Measurements from ENCODE around the gene TGFA.
A peak's percentile ranks its signal among the peaks of the same experiment; 100 is the strongest.

Gene TGFA

GRCh38 chr2:70527447-70528080 is 26.1 kb downstream of the TGFA start:
- no peak overlapping the region for H3K9ac ChIP-seq
- no peak overlapping the region for H3K27ac ChIP-seq
- H3K4me2 ChIP-seq = no peak overlapping the region
- TF ChIP-seq Cebpa-rat (IDR thresholded peaks at IDR 0.05) = no peak
- no peaks in the 10 kb centered on the region for H4K20me1 ChIP-seq
- no peaks in the 10 kb centered on the region for H3K36me3 ChIP-seq
- H3K27me3 ChIP-seq = no peaks in the 10 kb centered on the region
- peaks cover 23% of the 10 kb centered on the region for H3K4me1 ChIP-seq
- no peaks in the 10 kb centered on the region for H3K9me3 ChIP-seq
- H3K4me3 ChIP-seq = no peak overlapping the region

GRCh38 chr2:70526126-70526525 is 27.5 kb downstream of the TGFA start:
- Histone ChIP-seq H3K27me3 (no peaks in the 10 kb centered on the region), H4K20me1 (no peaks in the 10 kb centered on the region), H3K27ac (no peak overlapping the region), H3K4me1 (peaks cover 23% of the 10 kb centered on the region), H3K4me3 (no peak overlapping the region), H3K9me3 (no peaks in the 10 kb centered on the region), H3K9ac (no peak overlapping the region), H3K4me2 (no peak overlapping the region), H3K36me3 (no peaks in the 10 kb centered on the region)
- TF ChIP-seq Cebpa-rat (IDR thresholded peaks at IDR 0.05) = no peak

GRCh38 chr2:70525032-70525431 is 28.6 kb downstream of the TGFA start:
- H3K27ac ChIP-seq = no peak overlapping the region
- H3K4me2 ChIP-seq = no peak overlapping the region
- no peaks in the 10 kb centered on the region for H4K20me1 ChIP-seq
- no peaks in the 10 kb centered on the region for H3K9me3 ChIP-seq
- peaks cover 23% of the 10 kb centered on the region for H3K4me1 ChIP-seq
- TF ChIP-seq Cebpa-rat (IDR thresholded peaks at IDR 0.05) = no peak
- H3K4me3 ChIP-seq = no peak overlapping the region
- no peak overlapping the region for H3K9ac ChIP-seq
- H3K36me3 ChIP-seq = no peaks in the 10 kb centered on the region
- no peaks in the 10 kb centered on the region for H3K27me3 ChIP-seq

GRCh38 chr2:70523996-70524965 is 29.3 kb downstream of the TGFA start:
- Histone ChIP-seq H3K27ac (peak overlapping the region; percentile 21; the same call in 1 of the 2 replicates), H3K9me3 (no peaks in the 10 kb centered on the region), H3K4me1 (peaks cover 23% of the 10 kb centered on the region), H3K4me2 (peak overlapping the region; percentile 55), H3K9ac (no peak overlapping the region), H3K4me3 (no peak overlapping the region), H3K36me3 (no peaks in the 10 kb centered on the region), H4K20me1 (no peaks in the 10 kb centered on the region), H3K27me3 (no peaks in the 10 kb centered on the region)
- TF ChIP-seq Cebpa-rat (IDR thresholded peaks at IDR 0.05) = peak; percentile 80

- no peak overlapping the region for H3K9ac ChIP-seq
- no peaks in the 10 kb centered on the region for H3K36me3 ChIP-seq
- H3K4me1 ChIP-seq = peaks cover 23% of the 10 kb centered on the region
- no peaks in the 10 kb centered on the region for H3K27me3 ChIP-seq
- H3K27ac ChIP-seq = no peak overlapping the region
- no peaks in the 10 kb centered on the region for H3K9me3 ChIP-seq
- no peak for TF ChIP-seq Cebpa-rat (IDR thresholded peaks at IDR 0.05)
- no peak overlapping the region for H3K4me3 ChIP-seq
- H4K20me1 ChIP-seq = no peaks in the 10 kb centered on the region
- peak overlapping the region; percentile 55 for H3K4me2 ChIP-seq
Observed at GRCh38 chr2:70523672-70523995, 30.0 kb downstream of the TGFA start.

GRCh38 chr2:70522627-70523026 is 31.0 kb downstream of the TGFA start:
- TF ChIP-seq Cebpa-rat (IDR thresholded peaks at IDR 0.05) = no peak
- H3K4me3 ChIP-seq = no peak overlapping the region
- H3K4me1 ChIP-seq = peaks cover 27% of the 10 kb centered on the region
- no peaks in the 10 kb centered on the region for H4K20me1 ChIP-seq
- no peaks in the 10 kb centered on the region for H3K9me3 ChIP-seq
- H3K9ac ChIP-seq = no peak overlapping the region
- H3K27ac ChIP-seq = no peak overlapping the region
- H3K4me2 ChIP-seq = no peak overlapping the region
- no peaks in the 10 kb centered on the region for H3K27me3 ChIP-seq
- H3K36me3 ChIP-seq = no peaks in the 10 kb centered on the region

GRCh38 chr2:70520825-70521224 is 32.8 kb downstream of the TGFA start:
- TF ChIP-seq Cebpa-rat (IDR thresholded peaks at IDR 0.05) = no peak
- H3K27ac ChIP-seq = no peak overlapping the region
- no peak overlapping the region for H3K4me2 ChIP-seq

GRCh38 chr2:70519453-70519852 is 34.2 kb downstream of the TGFA start:
- no peaks in the 10 kb centered on the region for H3K27me3 ChIP-seq
- H3K4me3 ChIP-seq = no peak overlapping the region
- no peaks in the 10 kb centered on the region for H3K36me3 ChIP-seq
- no peak overlapping the region for H3K9ac ChIP-seq
- TF ChIP-seq Cebpa-rat (IDR thresholded peaks at IDR 0.05) = no peak
- H3K27ac ChIP-seq = no peak overlapping the region
- H3K4me1 ChIP-seq = peaks cover 25% of the 10 kb centered on the region
- H4K20me1 ChIP-seq = no peaks in the 10 kb centered on the region
- H3K4me2 ChIP-seq = no peak overlapping the region
- H3K9me3 ChIP-seq = no peaks in the 10 kb centered on the region

More at GRCh38 chr2:70520825-70521224, 32.8 kb downstream of the TGFA start:
- H3K36me3 ChIP-seq = no peaks in the 10 kb centered on the region
- H3K4me1 ChIP-seq = peaks cover 28% of the 10 kb centered on the region
- no peaks in the 10 kb centered on the region for H3K27me3 ChIP-seq
- no peak overlapping the region for H3K4me3 ChIP-seq
- no peaks in the 10 kb centered on the region for H3K9me3 ChIP-seq
- H4K20me1 ChIP-seq = no peaks in the 10 kb centered on the region
- no peak overlapping the region for H3K9ac ChIP-seq

- Histone ChIP-seq H3K36me3 (no peaks in the 10 kb centered on the region), H3K4me2 (peak overlapping the region; percentile 36; the same call in 1 of the 2 replicates), H3K9me3 (no peaks in the 10 kb centered on the region), H3K27me3 (no peaks in the 10 kb centered on the region), H4K20me1 (no peaks in the 10 kb centered on the region), H3K9ac (no peak overlapping the region), H3K27ac (no peak overlapping the region), H3K4me1 (peaks cover 16% of the 10 kb centered on the region), H3K4me3 (no peak overlapping the region)
- TF ChIP-seq Cebpa-rat (IDR thresholded peaks at IDR 0.05) = no peak
Observed at GRCh38 chr2:70518557-70518956, 35.1 kb downstream of the TGFA start.

GRCh38 chr2:70517804-70518203 is 35.8 kb downstream of the TGFA start:
- H3K4me1 ChIP-seq = peaks cover 9% of the 10 kb centered on the region
- H3K9ac ChIP-seq = no peak overlapping the region
- no peaks in the 10 kb centered on the region for H3K9me3 ChIP-seq
- H4K20me1 ChIP-seq = no peaks in the 10 kb centered on the region
- 0 out of 2 replicates have a peak overlapping the region, but pooled peaks have one; percentile 12 for H3K27ac ChIP-seq
- H3K4me3 ChIP-seq = no peak overlapping the region
- H3K36me3 ChIP-seq = no peaks in the 10 kb centered on the region
- no peaks in the 10 kb centered on the region for H3K27me3 ChIP-seq
- TF ChIP-seq Cebpa-rat (IDR thresholded peaks at IDR 0.05) = no peak
- peak overlapping the region; percentile 36 for H3K4me2 ChIP-seq

Data from BLaER1 (cell line).